HG03439 (cell line): ENCODE data around the gene MS4A4A.

Source experiments
- ATAC-seq: cut with Tn5 transposase; IDR thresholded peaks from one replicate; pipeline ENCODE4 v1.9.1; 2021; ENCODE audit warnings: mild to moderate bottlenecking, moderate library complexity; ENCODE audit not compliant: unreplicated experiment

The MS4A4A gene

DNA sequence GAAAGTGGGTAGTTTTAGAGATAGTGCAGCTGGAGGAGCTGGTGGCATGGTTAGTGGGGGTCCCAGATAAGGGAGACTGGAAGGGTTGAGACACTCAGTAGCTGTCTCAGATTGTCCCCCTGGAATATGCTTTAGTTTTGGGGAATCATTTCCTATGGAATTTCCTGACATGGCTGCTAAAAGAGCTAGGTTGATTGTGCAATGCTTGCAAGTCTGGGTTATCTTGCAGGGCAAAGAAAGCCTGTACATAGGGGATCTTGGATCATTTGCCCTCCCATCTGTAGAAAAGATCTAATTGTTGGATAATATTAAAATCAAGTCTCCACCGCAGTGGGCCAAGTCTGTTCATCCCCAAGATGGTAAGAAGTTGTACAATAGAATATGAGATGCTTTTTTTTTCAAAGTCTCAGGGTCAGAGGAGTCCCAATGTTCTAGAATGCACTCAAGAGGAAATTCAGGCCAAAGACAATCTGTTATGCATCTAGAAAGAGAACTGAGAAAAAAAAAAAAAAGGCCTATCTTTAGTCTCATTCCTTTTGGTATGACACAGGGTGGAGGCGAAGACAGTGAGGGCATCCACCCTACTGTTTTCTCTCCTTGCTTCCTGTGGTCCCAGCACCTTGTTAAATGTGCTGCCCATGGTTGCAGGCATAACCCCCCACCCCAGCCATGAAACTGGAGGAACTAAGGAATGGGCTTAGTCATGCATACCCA, 66.8 kb downstream of the MS4A4A start:
- no peak for ATAC-seq

DNA sequence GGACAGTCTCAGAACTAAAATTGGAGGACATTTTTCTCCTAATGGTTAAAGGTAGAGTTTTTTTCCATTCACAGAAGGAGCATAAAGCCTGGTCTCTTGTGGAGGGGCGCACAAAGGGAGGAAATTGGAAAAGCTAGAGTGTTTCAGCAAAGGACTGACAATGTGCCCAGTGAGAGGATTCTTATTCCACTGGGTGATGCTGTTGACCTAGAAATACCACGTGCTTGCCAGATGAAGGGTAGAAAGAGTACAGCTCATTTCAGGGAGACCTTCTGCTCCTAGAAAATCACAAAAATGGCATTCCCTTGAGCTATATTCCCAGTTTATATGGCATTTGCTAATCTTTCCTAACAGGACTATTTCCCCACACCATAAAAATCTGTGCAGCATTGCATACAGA, 67.7 kb downstream of the MS4A4A start:
- ATAC-seq: no peak

DNA sequence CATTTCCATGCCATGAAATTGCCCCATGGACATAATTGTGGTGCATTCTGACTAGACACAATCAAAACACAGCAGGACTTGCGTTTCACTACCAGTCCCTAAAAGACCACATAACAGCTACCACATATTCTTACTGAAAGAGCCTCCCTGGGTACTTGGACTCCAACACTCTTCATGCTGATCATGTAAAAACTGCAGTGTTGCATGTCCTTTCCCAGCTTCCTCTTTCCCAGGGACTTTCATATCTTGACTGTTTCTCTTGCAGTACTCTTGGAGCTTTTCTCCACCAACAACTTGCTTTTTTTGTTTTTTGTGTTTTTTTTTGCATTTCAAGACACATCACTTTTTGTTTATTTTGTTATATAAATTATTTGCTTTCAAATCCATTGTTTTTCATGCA, 69.5 kb downstream of the MS4A4A start:
- no peak for ATAC-seq

DNA sequence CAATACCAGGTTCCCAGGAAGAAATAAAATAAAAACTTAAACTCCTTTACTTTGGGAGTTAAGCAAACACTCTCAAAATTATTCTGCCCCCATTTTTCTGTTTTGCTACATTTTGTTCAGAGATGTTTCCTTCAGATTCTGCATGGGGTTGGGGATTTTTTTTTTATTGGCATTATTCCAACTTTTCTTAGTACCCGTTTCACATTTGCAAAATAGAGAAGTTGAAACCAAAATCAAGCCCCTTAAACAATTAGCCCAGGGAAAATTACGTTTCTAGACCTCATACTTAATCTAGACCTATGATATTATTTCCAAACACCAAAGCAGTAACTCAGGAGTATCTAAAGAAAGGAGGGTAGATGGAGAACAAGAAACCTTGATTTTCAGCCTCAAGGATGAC, 77.3 kb downstream of the MS4A4A start:
- ATAC-seq: no peak
